NCI-H146 (cell line): ENCODE measurements around the gene XXYLT1.
"Not testable (repeated sequence)": the region's sequence is repeated elsewhere in the genome, so short reads cannot be mapped to it uniquely, and the experiment has no call there.

Experiments
- DNase-seq: peaks from one replicate; lab custom pipeline; 2025; lab: John Stamatoyannopoulos, UW

XXYLT1 gene

GRCh38 chr3:195112361-195112791, 158.6 kb downstream of the XXYLT1 start:
- no peak for DNase-seq

GRCh38 chr3:195111766-195112165, 159.2 kb downstream of the XXYLT1 start:
- DNase-seq = no peak

- no peak for DNase-seq
Measured at GRCh38 chr3:195111319-195111705, 159.6 kb downstream of the XXYLT1 start.

- no peak for DNase-seq
Measured at GRCh38 chr3:195110647-195111318, 160.2 kb downstream of the XXYLT1 start.

DNA sequence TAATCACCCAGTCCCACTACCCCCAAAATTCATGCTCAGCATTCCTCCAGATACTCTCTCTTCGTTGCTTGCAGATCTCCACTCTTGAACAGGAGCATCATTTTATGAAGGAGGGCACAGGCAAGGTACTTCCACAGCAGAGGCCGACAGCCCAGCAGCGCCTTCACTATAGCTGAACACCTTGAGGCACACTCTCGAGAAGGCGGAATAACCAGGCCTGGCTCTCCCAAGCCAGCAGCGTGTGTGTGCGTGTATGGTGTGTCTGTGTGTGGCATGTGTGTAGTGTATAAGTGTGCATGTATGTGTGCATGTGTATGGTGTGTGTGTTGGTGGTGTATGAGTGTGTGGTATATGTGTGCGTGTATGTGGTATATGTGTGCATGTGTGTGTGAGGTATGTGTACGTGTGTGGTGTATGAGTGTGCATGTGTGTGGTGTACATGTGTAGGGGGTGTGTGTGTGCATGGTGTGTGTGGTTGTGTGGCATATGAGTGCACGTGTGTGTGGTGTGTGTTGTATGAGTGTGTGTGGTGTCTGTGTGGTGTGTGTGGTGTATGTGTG, 161.8 kb downstream of the XXYLT1 start:
- DNase-seq = no peak

DNA sequence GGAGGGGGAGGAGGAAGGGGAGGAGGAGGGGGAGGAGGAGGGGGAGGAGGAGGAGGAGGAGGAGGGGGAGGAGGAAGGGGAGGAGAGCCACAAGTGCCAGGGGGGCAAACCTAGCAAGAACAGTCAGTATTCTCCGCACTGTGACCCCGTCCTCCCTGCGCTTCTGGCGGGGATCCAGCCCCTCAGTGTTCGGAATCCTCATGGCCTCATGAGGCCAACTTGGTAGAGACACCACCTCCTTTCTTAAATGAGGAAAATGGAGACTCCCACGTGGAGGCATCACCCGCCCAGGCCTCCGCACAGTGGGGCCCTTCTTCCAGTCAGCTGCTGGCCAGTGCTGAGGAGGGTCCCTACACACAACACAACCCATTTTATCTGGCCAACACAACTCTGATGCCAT, 163.4 kb downstream of the XXYLT1 start:
- DNase-seq = no peak

GRCh38 chr3:195107031-195107430, 163.9 kb downstream of the XXYLT1 start:
- DNase-seq = not testable (repeated sequence)

GRCh38 chr3:195106418-195106906, 164.5 kb downstream of the XXYLT1 start:
- peak; percentile 71 for DNase-seq

GRCh38 chr3:195105841-195106417, 165.0 kb downstream of the XXYLT1 start:
- DNase-seq = no peak

GRCh38 chr3:195105389-195105788, 165.6 kb downstream of the XXYLT1 start:
- DNase-seq = peak; percentile 77

- DNase-seq = no peak
Measured at GRCh38 chr3:195104340-195104739, 166.6 kb downstream of the XXYLT1 start.

GRCh38 chr3:195103623-195104022, 167.3 kb downstream of the XXYLT1 start:
- no peak for DNase-seq

DNA sequence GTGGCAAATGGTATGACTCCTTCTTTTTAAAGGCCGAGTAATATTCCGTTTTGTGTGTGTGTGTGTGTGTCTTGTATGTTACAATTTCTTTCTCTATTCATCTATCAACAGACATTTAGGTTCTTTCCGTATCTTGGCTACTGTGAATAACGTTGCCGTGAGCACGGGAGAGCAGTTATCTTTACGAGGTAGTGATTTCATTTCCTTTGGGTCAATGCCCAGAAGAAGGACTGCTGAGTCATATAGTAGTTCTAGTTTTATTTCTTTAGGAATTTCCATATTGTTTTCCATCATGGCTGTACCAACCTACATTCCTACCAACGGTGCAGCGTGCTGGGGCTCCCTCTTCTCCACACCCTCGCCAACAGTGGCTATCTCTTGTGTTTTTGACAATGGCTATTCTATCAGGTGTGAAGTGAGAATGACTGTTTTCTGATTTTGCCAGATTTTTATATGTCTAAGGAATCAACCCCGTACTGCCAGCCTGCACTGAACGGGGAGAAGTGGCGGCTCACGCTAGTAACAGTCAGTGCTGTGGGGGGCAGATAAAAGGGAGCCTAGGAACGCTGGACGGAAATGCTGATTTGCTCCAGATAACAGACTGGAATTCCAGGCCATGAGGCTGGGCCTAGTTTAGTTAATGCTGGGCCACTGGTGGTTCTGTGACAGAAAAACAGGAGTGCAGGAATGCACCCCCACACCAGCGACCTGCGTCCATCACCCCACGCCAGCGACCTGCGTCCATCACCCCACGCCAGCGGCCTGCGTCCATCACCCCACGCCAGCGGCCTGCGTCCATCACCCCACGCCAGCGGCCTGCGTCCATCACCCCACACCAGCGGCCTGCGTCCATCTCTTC, 168.1 kb downstream of the XXYLT1 start:
- no peak for DNase-seq

GRCh38 chr3:195101927-195102608, 168.9 kb downstream of the XXYLT1 start:
- DNase-seq = no peak

DNA sequence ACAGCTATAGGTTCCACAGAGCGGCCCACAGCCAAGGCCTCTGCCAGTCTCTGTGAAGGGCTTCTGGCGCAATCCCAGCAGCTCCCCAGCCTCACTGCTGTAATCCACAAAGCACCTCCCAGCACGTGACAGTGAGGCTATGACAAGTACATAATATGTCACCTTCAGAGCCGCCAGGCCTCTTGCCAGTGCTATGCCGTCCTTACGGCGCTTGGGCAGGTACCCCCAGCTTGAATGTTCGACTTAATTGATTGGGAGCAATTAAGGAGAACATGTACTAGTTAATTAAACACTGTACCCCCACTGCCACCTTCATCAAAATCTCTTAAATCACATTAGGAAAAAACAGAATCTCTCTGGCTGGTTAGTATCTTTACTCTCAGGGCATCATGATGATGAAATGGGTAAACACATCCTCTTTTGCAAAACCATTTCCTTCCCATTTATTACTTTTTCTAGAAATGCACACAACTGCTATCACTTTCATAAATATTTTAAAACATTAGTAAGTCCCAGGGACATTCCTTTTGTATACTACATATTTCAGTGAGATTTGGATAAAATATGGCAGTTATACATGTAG, 169.9 kb downstream of the XXYLT1 start:
- no peak for DNase-seq

DNA sequence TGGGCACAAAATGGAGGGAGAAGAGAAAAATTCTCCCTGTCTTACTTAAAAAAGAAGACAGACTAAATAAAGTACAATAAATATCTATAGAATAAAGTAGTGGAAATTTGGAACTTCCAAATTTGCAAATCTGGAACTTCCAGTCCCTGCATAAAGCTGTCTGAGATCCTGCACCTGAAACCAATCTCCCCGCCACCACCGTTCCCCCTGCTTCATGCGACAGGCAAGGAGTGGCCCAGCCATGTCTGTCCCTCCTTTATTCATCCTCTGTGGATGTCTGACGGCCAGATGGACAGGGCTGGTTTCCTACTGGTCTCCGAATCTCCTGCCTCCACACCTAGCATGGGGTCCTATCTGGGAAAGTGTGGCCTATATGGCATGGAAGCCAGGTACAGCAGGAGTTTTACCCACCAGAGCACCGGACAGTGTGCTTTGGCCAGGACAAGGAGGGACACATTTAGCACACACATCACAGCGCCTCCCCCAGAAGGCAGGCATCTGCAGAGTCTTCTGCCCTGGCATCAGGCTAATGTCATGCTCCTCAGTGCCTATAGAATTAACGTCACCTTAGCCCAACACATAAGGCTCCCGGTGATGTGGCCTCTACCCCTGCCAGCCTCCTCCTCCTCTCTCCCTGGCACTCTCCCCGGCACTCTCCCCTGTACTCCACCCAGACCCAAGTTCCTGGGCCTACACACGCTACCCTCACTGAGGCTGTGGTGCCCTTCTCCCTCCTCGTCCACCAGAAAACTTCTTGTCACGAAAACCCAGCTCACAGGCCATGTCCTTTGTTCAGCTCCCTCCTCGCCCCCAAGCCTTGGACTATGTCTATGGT, 170.8 kb downstream of the XXYLT1 start:
- no peak for DNase-seq

GRCh38 chr3:195098741-195099525, 172.0 kb downstream of the XXYLT1 start:
- no peak for DNase-seq

GRCh38 chr3:195097331-195098255, 173.4 kb downstream of the XXYLT1 start:
- no peak for DNase-seq
